ENCODE measurements around the gene TMEM114.

The TMEM114 gene

GRCh38 chr16:8585041-8585440, 5.3 kb downstream of the TMEM114 start:
- H3K27ac ChIP-seq, result no peak overlapping the region
- no peak overlapping the region for H3K4me3 ChIP-seq

GRCh38 chr16:8583732-8584131, 6.6 kb downstream of the TMEM114 start:
- Histone ChIP-seq H3K9me3 (ENCODE audit: low read depth, low read length) (no peaks in the 10 kb centered on the region), H3K9ac (ENCODE audit: insufficient read length) (no peak overlapping the region), H3K4me3 (no peak overlapping the region), H3K27ac (no peak overlapping the region), H3K36me3 (ENCODE audit: insufficient read depth, low read length) (no peaks in the 10 kb centered on the region)
- TF ChIP-seq POLR2AphosphoS5 (IDR thresholded peaks at IDR 0.05; ENCODE audit: borderline replicate concordance, low read depth, low read length) (no peak), EZH2 (IDR thresholded peaks at IDR 0.05) (no peak), FOXP2 (optimal IDR thresholded peaks at IDR 0.05; ENCODE audit: control extremely low read depth, extremely low read length, insufficient read depth) (no peak)
- no peak for DNase-seq (ENCODE audit: low read depth, low spot score)

More at GRCh38 chr16:8585041-8585440, 5.3 kb downstream of the TMEM114 start:
- TF ChIP-seq FOXP2 (optimal IDR thresholded peaks at IDR 0.05; ENCODE audit: control extremely low read depth, extremely low read length, insufficient read depth) (no peak), POLR2AphosphoS5 (IDR thresholded peaks at IDR 0.05; ENCODE audit: borderline replicate concordance, low read depth, low read length) (no peak), EZH2 (IDR thresholded peaks at IDR 0.05) (no peak)
- Histone ChIP-seq H3K9me3 (ENCODE audit: low read depth, low read length) (no peaks in the 10 kb centered on the region), H3K9ac (ENCODE audit: insufficient read length) (no peak overlapping the region), H3K36me3 (ENCODE audit: insufficient read depth, low read length) (no peaks in the 10 kb centered on the region)
- DNase-seq (ENCODE audit: low read depth, low spot score), result no peak

GRCh38 chr16:8583199-8583598, 7.1 kb downstream of the TMEM114 start:
- H3K4me3 ChIP-seq, result no peak overlapping the region
- no peaks in the 10 kb centered on the region for H3K36me3 ChIP-seq (ENCODE audit: insufficient read depth, low read length)
- DNase-seq (ENCODE audit: low read depth, low spot score), result no peak
- no peaks in the 10 kb centered on the region for H3K9me3 ChIP-seq (ENCODE audit: low read depth, low read length)
- TF ChIP-seq FOXP2 (optimal IDR thresholded peaks at IDR 0.05; ENCODE audit: control extremely low read depth, extremely low read length, insufficient read depth) (no peak), EZH2 (IDR thresholded peaks at IDR 0.05) (no peak), POLR2AphosphoS5 (IDR thresholded peaks at IDR 0.05; ENCODE audit: borderline replicate concordance, low read depth, low read length) (no peak)
- no peak overlapping the region for H3K9ac ChIP-seq (ENCODE audit: insufficient read length)
- no peak overlapping the region for H3K27ac ChIP-seq

GRCh38 chr16:8581831-8582580, 8.3 kb downstream of the TMEM114 start:
- no peak overlapping the region for H3K9ac ChIP-seq (ENCODE audit: insufficient read length)
- peak overlapping the region; percentile 45 for H3K27ac ChIP-seq
- H3K9me3 ChIP-seq (ENCODE audit: low read depth, low read length), result no peaks in the 10 kb centered on the region
- DNase-seq (ENCODE audit: low read depth, low spot score), result no peak
- H3K36me3 ChIP-seq (ENCODE audit: insufficient read depth, low read length), result no peaks in the 10 kb centered on the region
- TF ChIP-seq EZH2 (IDR thresholded peaks at IDR 0.05), result no peak
- no peak for TF ChIP-seq FOXP2 (optimal IDR thresholded peaks at IDR 0.05; ENCODE audit: control extremely low read depth, extremely low read length, insufficient read depth)
- TF ChIP-seq POLR2AphosphoS5 (IDR thresholded peaks at IDR 0.05; ENCODE audit: borderline replicate concordance, low read depth, low read length), result no peak
- no peak overlapping the region for H3K4me3 ChIP-seq

GRCh38 chr16:8579559-8579958, 10.8 kb downstream of the TMEM114 start:
- DNase-seq (ENCODE audit: low read depth, low spot score), result no peak
- TF ChIP-seq EZH2 (IDR thresholded peaks at IDR 0.05), result no peak
- TF ChIP-seq FOXP2 (optimal IDR thresholded peaks at IDR 0.05; ENCODE audit: control extremely low read depth, extremely low read length, insufficient read depth), result no peak
- no peak for TF ChIP-seq POLR2AphosphoS5 (IDR thresholded peaks at IDR 0.05; ENCODE audit: borderline replicate concordance, low read depth, low read length)

GRCh38 chr16:8577678-8578304, 12.5 kb downstream of the TMEM114 start:
- Histone ChIP-seq H3K27ac (peak overlapping the region; percentile 94; the same call in 1 of the 2 replicates), H3K9me3 (ENCODE audit: low read depth, low read length) (no peaks in the 10 kb centered on the region), H3K9ac (ENCODE audit: insufficient read length) (no peak overlapping the region), H3K36me3 (ENCODE audit: insufficient read depth, low read length) (no peaks in the 10 kb centered on the region), H3K4me3 (peak overlapping the region; percentile 35)
- TF ChIP-seq POLR2AphosphoS5 (IDR thresholded peaks at IDR 0.05; ENCODE audit: borderline replicate concordance, low read depth, low read length) (no peak), EZH2 (IDR thresholded peaks at IDR 0.05) (no peak), FOXP2 (optimal IDR thresholded peaks at IDR 0.05; ENCODE audit: control extremely low read depth, extremely low read length, insufficient read depth) (no peak)
- DNase-seq (ENCODE audit: low read depth, low spot score), result no peak

More at GRCh38 chr16:8579559-8579958, 10.8 kb downstream of the TMEM114 start:
- H3K36me3 ChIP-seq (ENCODE audit: insufficient read depth, low read length), result no peaks in the 10 kb centered on the region
- no peak overlapping the region for H3K27ac ChIP-seq
- no peak overlapping the region for H3K9ac ChIP-seq (ENCODE audit: insufficient read length)
- H3K4me3 ChIP-seq, result no peak overlapping the region
- no peaks in the 10 kb centered on the region for H3K9me3 ChIP-seq (ENCODE audit: low read depth, low read length)

- H3K27ac ChIP-seq, result peak overlapping the region; percentile 94
- no peak overlapping the region for H3K9ac ChIP-seq (ENCODE audit: insufficient read length)
- TF ChIP-seq POLR2AphosphoS5 (IDR thresholded peaks at IDR 0.05; ENCODE audit: borderline replicate concordance, low read depth, low read length), result peak; percentile 63; the same call in 1 of the 2 replicates
- no peak for TF ChIP-seq FOXP2 (optimal IDR thresholded peaks at IDR 0.05; ENCODE audit: control extremely low read depth, extremely low read length, insufficient read depth)
These were observed 13.9 kb downstream of the TMEM114 start for GRCh38 chr16:8576141-8577004.

GRCh38 chr16:8575399-8575798, 14.9 kb downstream of the TMEM114 start:
- Histone ChIP-seq H3K9ac (ENCODE audit: insufficient read length) (no peak overlapping the region), H3K27ac (peak overlapping the region; percentile 94), H3K36me3 (ENCODE audit: insufficient read depth, low read length) (no peaks in the 10 kb centered on the region), H3K4me3 (peak overlapping the region; percentile 53; the same call in 1 of the 2 replicates), H3K9me3 (ENCODE audit: low read depth, low read length) (no peaks in the 10 kb centered on the region)
- TF ChIP-seq EZH2 (IDR thresholded peaks at IDR 0.05) (no peak), FOXP2 (optimal IDR thresholded peaks at IDR 0.05; ENCODE audit: control extremely low read depth, extremely low read length, insufficient read depth) (no peak), POLR2AphosphoS5 (IDR thresholded peaks at IDR 0.05; ENCODE audit: borderline replicate concordance, low read depth, low read length) (no peak)
- no peak for DNase-seq (ENCODE audit: low read depth, low spot score)

More at GRCh38 chr16:8576141-8577004, 13.9 kb downstream of the TMEM114 start:
- peak overlapping the region; percentile 53 for H3K4me3 ChIP-seq
- no peaks in the 10 kb centered on the region for H3K9me3 ChIP-seq (ENCODE audit: low read depth, low read length)
- no peaks in the 10 kb centered on the region for H3K36me3 ChIP-seq (ENCODE audit: insufficient read depth, low read length)
- peak; percentile 78 for DNase-seq (ENCODE audit: low read depth, low spot score)
